SU-DHL-6 (cell line): ENCODE results near the gene ADAMTS8.

ENCODE experiments used
- H2AFZ ChIP-seq: fragments of 200-600 bp; sonication (generic); 2 replicates; pipeline ENCODE4 v1.6.1; 2014; ENCODE audit warnings: low read depth, mild to moderate bottlenecking, moderate library complexity, mixed read lengths, antibody characterized with exemption, low read length; ENCODE audit not compliant: severe bottlenecking
- H3F3A ChIP-seq: fragments of 200-600 bp; shearing (Covaris generic); 2 replicates; pipeline ENCODE4 v1.6.0; 2016; ENCODE audit warnings: antibody characterized with exemption, mild to moderate bottlenecking; ENCODE audit not compliant: insufficient read depth
- H3K27ac ChIP-seq: fragments of 200-600 bp; sonication (generic); 2 replicates; pipeline ENCODE4 v1.5.1; 2016; ENCODE audit warnings: low read depth, mild to moderate bottlenecking, low read length, moderate library complexity, mixed read lengths
- H3K27me3 ChIP-seq: fragments of 200-600 bp; sonication (generic), shearing (Covaris generic); 2 replicates; pipeline ENCODE4 v1.6.0; 2014; ENCODE audit warnings: mild to moderate bottlenecking, low read length
- H3K36me3 ChIP-seq: fragments of 200-600 bp; sonication (generic); 2 replicates; pipeline ENCODE4 v1.6.1; 2014; ENCODE audit warnings: mild to moderate bottlenecking, low read length, mixed read lengths
- H3K4me2 ChIP-seq: fragments of 300-600, 200-600 bp; shearing (Covaris generic), sonication (generic); 2 replicates; pipeline ENCODE4 v1.6.0; 2014; ENCODE audit warnings: low read length, low read depth, mild to moderate bottlenecking; ENCODE audit not compliant: poor library complexity, severe bottlenecking
- H3K4me3 ChIP-seq: fragments of 200-600 bp; sonication (generic); 2 replicates; pipeline ENCODE4 v1.5.1; 2014; ENCODE audit warnings: antibody characterized with exemption, low read length, mild to moderate bottlenecking, mixed read lengths; ENCODE audit not compliant: insufficient read depth, poor library complexity, severe bottlenecking
- H3K79me2 ChIP-seq: fragments of 200-600 bp; sonication (generic); 2 replicates; pipeline ENCODE4 v1.6.1; 2014; ENCODE audit warnings: mild to moderate bottlenecking, low read length, moderate library complexity; ENCODE audit not compliant: insufficient read depth
- H3K9ac ChIP-seq: fragments of 200-600 bp; sonication (generic); 2 replicates; pipeline ENCODE4 v1.7.0; 2014; ENCODE audit warnings: mild to moderate bottlenecking, low read length
- H3K9me2 ChIP-seq: fragments of 200-600 bp; sonication (generic); replicated peaks from 2 replicates; pipeline ENCODE4 v1.6.1; 2014; ENCODE audit warnings: low read length; ENCODE audit not compliant: insufficient read depth
- H3K9me3 ChIP-seq: fragments of 200-600 bp; sonication (generic); 2 replicates; pipeline ENCODE4 v1.6.1; 2014; ENCODE audit warnings: low read length, mixed read lengths; ENCODE audit not compliant: insufficient read depth
- H4K20me1 ChIP-seq: fragments of 200-600 bp; sonication (generic); 2 replicates; pipeline ENCODE4 v1.6.1; 2014; ENCODE audit warnings: low read depth, mild to moderate bottlenecking, antibody characterized with exemption, low read length, moderate library complexity, mixed read lengths
- CTCF ChIP-seq: fragments of 200-600 bp; sonication (generic); IDR thresholded peaks from one replicate; pipeline ENCODE4 v1.5.1; 2017; ENCODE audit warnings: antibody characterized with exemption, mild to moderate bottlenecking, low read length, moderate library complexity; ENCODE audit not compliant: insufficient read depth, poor library complexity, severe bottlenecking
- EZH2phosphoT487 ChIP-seq: fragments of 200-600 bp; sonication (generic), shearing (Covaris generic); conservative IDR thresholded peaks from 2 replicates; pipeline ENCODE4 v1.6.1; 2018; ENCODE audit warnings: mild to moderate bottlenecking, antibody characterized with exemption, low read length, moderate library complexity, mixed read lengths

ADAMTS8 gene

GRCh38 chr11:130425156-130425555 is 3.3 kb downstream of the ADAMTS8 start:
- Histone ChIP-seq H2AFZ (no peak overlapping the region), H3K79me2 (no peaks in the 10 kb centered on the region), H3K9me3 (no peaks in the 10 kb centered on the region), H3K36me3 (no peaks in the 10 kb centered on the region), H3K27me3 (no peaks in the 10 kb centered on the region), H3K27ac (no peak overlapping the region), H3F3A (no peaks in the 10 kb centered on the region), H3K4me3 (no peak overlapping the region), H3K4me2 (no peak overlapping the region), H4K20me1 (no peaks in the 10 kb centered on the region), H3K9ac (no peak overlapping the region), H3K9me2 (no peaks in the 10 kb centered on the region)
- TF ChIP-seq CTCF (no peak), EZH2phosphoT487 (no peak)

- Histone ChIP-seq H3K9me2 (no peaks in the 10 kb centered on the region), H2AFZ (no peak overlapping the region), H4K20me1 (no peaks in the 10 kb centered on the region), H3K9ac (no peak overlapping the region), H3K4me3 (no peak overlapping the region), H3K36me3 (no peaks in the 10 kb centered on the region), H3F3A (no peaks in the 10 kb centered on the region), H3K9me3 (no peaks in the 10 kb centered on the region), H3K27me3 (no peaks in the 10 kb centered on the region), H3K4me2 (no peak overlapping the region), H3K27ac (no peak overlapping the region), H3K79me2 (no peaks in the 10 kb centered on the region)
- TF ChIP-seq CTCF (no peak), EZH2phosphoT487 (no peak)
Measured at GRCh38 chr11:130424613-130425140, 3.7 kb downstream of the ADAMTS8 start.

- Histone ChIP-seq H4K20me1 (no peaks in the 10 kb centered on the region), H3F3A (no peaks in the 10 kb centered on the region), H3K9ac (no peak overlapping the region), H3K4me2 (no peak overlapping the region), H3K4me3 (no peak overlapping the region), H3K9me2 (no peaks in the 10 kb centered on the region), H3K27ac (no peak overlapping the region), H3K36me3 (no peaks in the 10 kb centered on the region), H3K79me2 (no peaks in the 10 kb centered on the region), H3K9me3 (no peaks in the 10 kb centered on the region), H2AFZ (no peak overlapping the region), H3K27me3 (no peaks in the 10 kb centered on the region)
- TF ChIP-seq EZH2phosphoT487: no peak
- TF ChIP-seq CTCF: no peak
Measured at GRCh38 chr11:130423541-130424142, 4.8 kb downstream of the ADAMTS8 start.
